GM20431 (cell line): Measurements from ENCODE around the gene ADAMTS16.

Source experiments
- in situ Hi-C: fragments of 300-500 bp; cut with MseI, MboI; formaldehyde crosslinking; loops from one replicate; pipeline ENCODE4 v1.15.0; 2020; ENCODE audit warnings: low sequenced_read_pairs; ENCODE audit not compliant: unreplicated experiment

The ADAMTS16 gene

GRCh38 chr5:5273976-5274375, 133.8 kb downstream of the ADAMTS16 start:
- in situ Hi-C loops: no loop called here

GRCh38 chr5:5275211-5275610, 135.1 kb downstream of the ADAMTS16 start:
- in situ Hi-C loops: no loop called here

GRCh38 chr5:5276430-5276829, 136.3 kb downstream of the ADAMTS16 start:
- in situ Hi-C loops: no loop called here

GRCh38 chr5:5276951-5277517, 136.9 kb downstream of the ADAMTS16 start:
- in situ Hi-C loops: no loop called here

GRCh38 chr5:5278201-5278814, 138.2 kb downstream of the ADAMTS16 start:
- in situ Hi-C loops: no loop called here

DNA sequence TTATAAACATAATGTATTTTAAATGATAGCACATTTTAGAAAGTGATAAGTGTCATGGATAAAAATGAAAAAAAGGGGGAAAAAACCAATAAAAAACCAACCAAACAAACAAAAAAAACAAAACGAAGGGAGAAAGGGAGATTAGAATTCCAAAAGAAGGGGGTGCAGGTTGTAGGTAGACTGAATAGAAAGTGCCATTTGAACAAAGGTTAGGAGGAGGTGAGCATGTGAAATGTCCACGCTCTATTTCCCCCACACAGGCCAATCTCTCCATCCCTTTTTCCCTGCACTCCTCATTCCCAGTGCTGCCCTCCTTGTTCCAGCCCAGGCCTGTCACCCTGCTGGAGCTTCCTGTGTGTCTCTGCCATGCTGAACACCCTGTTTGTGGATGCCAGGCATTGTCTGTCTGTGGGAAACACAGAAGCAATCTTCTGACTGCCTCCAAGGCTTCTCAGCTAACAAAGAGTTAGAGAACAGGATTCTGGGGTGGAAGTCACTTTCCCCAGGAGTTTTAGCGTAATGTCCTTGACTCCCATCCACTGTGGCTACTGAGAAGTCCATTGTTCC, 138.8 kb downstream of the ADAMTS16 start:
- in situ Hi-C loops: no loop called here

GRCh38 chr5:5285906-5286305, 145.8 kb downstream of the ADAMTS16 start:
- in situ Hi-C loops: no loop called here

DNA sequence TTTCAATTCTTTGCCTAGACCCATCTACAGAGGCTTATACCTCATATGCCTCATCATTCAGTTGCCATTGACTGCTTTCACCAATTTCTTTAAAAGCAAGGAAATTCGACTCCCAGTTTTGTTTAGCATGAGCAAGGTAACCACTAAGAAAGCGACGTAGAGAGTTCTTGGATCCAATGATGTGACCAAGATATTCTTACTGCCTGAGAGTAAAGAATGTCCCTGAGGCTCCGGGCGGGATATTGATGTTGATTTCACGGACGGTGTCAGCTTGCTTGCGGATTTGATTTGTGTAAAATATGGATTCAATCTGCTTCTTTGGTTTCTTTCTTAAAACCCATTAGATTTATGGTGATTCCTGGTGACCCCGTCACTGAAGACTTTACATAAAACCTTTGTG, 147.3 kb downstream of the ADAMTS16 start:
- in situ Hi-C loops: no loop called here

DNA sequence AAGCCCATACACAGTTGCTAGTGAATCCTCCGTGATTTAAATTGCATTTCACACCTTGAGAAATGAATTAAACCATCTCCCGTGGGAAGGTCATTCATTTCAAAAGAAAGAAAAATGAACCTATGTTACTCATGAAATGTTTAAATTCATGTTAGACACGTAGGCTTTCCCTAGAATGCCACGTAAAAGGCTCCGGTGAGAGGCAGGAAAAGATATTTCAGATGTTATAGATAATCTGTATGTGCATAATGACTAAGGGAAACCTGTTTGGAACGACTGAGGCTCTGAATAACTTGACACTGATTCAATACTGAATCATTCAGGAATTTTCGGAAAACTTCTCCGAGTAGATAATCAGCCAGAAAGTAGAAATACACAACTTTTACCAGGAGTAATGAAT, 148.1 kb downstream of the ADAMTS16 start:
- in situ Hi-C loops: no loop called here

DNA sequence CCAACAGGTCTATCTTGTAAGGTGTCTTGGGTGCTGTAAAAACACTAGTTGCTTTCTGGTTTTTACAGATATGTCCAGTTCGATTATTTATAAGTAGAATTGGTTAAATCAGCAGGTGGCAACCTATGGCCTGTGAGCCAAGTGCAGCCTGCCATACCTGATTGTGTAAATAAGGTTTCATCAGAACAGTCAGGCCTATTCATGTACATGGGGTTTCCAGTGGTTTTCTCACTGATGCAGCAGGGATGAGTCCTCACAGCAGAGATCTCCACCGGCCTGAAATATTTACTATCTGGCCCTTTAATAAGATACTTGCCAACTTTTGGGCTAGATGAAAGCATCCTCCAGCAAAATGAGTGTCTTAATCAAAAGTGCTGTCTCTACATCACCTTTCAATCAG, 149.4 kb downstream of the ADAMTS16 start:
- in situ Hi-C loops: no loop called here

DNA sequence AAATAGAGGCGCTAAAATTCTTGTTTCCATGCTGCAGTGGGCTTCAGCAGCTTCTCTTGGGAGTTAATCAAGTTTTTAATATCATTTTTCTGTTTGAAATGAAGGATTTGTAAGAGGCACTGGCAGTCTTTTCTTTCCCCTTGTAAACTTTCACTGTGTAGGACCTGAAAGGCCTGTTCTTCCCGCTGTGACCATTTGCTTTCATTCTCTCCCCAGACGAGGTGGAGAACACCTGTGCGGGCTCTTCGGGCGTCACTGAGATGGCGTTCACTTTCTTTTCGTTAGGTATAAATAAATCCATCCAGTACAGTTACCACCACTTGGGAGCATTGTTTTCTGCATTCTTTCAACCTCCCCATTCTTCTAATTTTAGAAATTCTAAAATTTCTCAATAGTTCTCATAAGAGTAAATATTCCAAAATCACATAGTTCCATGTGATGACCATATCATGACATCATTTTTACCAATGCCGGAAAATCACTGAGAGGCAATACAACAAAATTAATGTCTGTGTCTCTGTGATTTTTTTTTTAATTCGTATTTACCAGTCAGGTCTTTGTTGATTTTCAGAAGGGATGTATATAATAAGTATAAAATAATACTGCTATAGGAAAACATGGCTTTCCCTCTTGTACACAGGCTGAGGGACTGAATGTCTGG, 150.7 kb downstream of the ADAMTS16 start:
- in situ Hi-C loops: no loop called here

GRCh38 chr5:5291357-5291756, 151.2 kb downstream of the ADAMTS16 start:
- in situ Hi-C loops: no loop called here

DNA sequence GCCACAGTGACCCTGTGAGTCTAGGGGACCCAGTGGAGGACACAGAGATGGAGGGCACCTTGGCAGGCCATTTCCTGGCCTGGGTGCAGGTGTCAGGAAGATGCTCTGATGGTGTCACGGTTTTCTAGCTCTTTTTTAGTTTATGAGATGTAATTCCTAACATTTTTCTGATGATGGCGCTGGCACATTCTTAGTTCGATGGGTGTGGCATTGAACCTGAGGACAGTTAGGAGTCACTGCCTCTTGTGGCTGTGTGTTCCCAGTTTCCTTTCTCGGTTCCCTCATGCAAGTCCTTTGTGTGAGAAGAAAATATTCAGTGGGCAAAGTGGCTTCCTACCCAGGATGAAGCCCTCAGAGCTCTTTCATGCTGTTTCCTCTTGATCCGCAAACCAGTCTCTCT, 152.9 kb downstream of the ADAMTS16 start:
- in situ Hi-C loops: no loop called here

- in situ Hi-C loops: no loop called here
Observed at GRCh38 chr5:5294429-5294828, 154.3 kb downstream of the ADAMTS16 start.

- in situ Hi-C loops: no loop called here
Observed at GRCh38 chr5:5295351-5295750, 155.2 kb downstream of the ADAMTS16 start.

GRCh38 chr5:5296051-5296450, 155.9 kb downstream of the ADAMTS16 start:
- in situ Hi-C loops: no loop called here

DNA sequence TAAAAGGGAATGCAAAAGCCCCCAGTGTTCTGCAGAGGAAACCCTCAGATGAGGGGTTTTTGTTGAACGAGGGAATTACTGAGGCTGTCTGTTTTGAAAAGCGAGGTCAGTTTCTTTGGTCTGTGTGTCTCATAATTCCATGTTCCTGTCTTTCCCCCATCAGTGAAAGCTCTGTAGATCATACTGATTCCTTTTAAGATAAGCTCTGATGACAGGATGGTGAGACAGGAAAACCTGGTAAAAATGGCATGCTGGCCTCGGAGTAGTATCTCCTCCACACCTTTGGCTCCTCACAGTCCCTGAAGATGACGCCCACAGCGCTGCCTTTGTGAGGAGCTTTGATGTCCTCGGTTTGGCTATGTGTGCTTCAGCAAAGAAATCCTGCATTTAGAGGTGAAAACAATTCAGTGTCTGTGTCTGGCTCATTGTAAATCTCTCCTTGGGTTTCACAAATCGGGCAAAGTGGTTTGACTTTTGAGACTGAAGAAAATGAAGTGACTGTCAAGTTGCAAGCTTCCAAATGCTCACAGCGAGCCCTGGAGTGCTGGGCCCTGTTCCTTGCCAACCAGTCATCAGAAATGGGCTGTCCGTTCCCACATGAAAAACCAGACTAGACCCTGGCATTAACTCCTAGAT, 157.4 kb downstream of the ADAMTS16 start:
- in situ Hi-C loops: no loop called here

DNA sequence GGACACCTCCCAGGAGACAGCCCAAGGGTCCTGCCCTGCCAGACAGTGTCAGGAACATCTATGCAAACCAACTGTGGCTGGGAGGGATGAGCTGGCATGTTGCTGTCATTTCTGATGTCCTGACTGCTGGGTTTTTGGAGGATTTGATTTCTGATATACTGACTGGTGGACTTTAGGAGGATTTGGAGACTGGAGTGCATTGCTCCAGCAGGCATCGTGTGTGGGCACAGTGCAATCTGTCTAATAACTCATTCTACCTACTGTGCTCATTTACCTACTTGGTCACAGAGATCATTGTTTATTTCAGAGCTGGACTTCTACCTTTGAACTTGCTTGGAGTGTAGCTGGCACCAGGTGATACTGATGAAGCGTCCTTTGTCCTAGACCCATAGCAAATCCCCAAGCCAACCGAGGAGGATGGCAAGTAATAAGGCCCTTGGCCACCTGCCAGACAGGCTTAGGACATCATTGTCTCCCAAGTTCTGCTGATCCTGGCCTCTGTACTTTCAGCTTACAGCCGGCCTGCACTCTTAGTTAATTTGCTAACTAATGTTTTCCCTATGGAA, 158.0 kb downstream of the ADAMTS16 start:
- in situ Hi-C loops: no loop called here

GRCh38 chr5:5298841-5299541, 158.9 kb downstream of the ADAMTS16 start:
- in situ Hi-C loops: no loop called here

- in situ Hi-C loops: no loop called here
Observed at GRCh38 chr5:5301176-5301575, 161.0 kb downstream of the ADAMTS16 start.
